Stimulated activated CD4-positive, alpha-beta T cell treated with anti-CD3 and anti-CD28 coated beads, Interleukin-12 subunit alpha, Interleukin-12 subunit beta, amount 100 ng/mL, for 4 hours (primary cell): ENCODE measurements around the gene HOXA7.
A peak's percentile ranks its signal among the peaks of the same experiment; 100 is the strongest.

ENCODE experiments used
- DNase-seq: peaks from one replicate; pipeline ENCODE4 v3.0.0-alpha.2; 2020

Gene HOXA7

DNA sequence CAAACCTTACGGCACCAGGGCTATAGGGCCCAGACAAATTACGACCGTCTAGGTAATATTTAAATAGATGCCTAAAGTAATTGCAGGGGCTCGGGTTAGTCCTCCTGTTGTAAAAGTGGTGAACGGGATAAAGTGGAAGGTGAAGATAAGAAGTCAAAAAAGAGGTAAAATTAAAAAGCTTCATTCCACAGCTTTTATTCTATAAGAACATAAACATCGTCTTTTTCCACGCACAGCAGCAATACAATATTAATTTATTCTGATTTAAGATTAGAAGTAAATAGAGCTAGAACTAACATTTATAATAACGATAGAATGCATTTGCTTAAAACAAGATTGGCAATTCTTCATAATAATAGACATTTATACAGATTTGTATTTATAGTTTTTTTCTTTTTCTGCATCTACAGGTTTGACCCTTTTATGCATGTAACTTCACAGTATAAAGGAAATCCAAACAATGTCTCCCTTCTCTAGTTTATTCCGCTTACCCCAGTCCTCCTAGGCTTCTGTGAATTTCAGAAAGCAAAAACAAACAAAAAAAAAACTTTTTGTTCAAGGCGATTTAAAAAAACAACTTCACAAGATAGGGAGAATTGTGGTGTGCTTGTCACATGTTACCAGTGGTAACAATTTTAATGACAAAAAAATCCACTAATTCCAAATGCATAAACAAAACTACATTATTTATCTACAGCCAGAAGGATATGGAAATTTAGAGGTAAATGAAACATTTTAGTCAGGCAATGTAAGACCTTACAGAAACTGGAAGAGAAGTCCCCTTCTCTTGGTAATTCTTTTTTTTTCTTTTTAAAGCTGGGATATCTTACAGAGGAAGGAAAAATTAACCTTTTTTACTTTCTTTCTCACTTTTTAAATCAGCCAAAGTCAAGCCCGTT, 14.2 kb upstream of the HOXA7 start:
- DNase-seq, result no peak

DNA sequence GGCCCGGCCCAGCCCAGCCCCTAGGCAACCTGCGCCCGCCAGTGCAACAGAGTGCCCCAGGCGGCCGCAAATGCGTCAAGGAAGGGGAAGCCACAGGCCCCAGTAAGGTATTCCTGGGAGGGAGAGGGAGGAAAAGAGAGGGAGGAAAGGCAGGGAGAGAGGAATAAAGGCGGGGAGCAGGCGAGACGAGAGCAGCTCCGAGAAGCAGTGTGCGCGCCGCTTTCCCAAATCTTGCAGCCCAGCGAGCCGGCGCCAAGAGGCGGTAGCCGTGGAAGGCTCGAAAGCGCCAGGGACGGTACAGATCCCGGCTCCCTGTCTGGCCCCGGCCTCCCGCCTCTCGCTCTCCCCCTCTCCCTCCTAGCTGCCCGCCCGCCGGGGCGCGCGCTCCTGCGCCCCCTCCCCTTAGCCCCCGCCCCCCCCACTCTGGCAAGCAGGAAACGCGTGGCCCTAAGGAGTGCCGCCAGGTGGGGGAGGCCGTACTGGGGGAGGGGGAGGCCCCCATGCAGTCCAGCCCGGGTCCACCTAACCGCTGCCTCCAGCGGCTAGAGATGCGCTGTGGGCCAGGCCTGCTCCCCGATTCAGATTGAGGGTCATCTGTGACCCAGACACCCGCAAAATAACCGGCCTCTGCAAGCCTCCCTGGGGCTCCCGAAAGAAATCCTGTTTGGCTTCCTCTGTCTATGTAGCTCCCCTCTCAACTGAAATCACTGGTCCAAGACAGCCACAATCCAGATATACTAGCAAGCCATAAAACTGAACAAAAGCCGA, 13.4 kb upstream of the HOXA7 start:
- DNase-seq, result no peak

- DNase-seq, result no peak
Measured at GRCh38 chr7:27168265-27168947, 11.9 kb upstream of the HOXA7 start.

DNA sequence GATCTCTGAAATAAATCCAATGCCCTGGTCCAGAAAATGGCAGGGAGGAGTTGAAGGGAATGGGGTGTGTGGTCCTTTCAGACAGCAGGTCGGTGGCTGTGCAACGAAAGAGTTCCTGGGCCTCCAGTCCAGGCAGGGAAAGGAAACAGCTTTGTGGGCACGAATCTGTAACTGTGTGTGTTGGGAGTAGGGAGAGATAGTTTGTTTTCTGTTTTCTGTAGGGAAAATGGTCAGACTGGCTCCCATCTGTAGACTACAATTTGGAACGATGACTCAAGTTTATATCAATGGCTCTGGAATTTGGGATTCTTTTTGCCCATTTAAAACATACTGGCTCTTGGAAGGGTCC, 11.4 kb upstream of the HOXA7 start:
- DNase-seq, result no peak

DNA sequence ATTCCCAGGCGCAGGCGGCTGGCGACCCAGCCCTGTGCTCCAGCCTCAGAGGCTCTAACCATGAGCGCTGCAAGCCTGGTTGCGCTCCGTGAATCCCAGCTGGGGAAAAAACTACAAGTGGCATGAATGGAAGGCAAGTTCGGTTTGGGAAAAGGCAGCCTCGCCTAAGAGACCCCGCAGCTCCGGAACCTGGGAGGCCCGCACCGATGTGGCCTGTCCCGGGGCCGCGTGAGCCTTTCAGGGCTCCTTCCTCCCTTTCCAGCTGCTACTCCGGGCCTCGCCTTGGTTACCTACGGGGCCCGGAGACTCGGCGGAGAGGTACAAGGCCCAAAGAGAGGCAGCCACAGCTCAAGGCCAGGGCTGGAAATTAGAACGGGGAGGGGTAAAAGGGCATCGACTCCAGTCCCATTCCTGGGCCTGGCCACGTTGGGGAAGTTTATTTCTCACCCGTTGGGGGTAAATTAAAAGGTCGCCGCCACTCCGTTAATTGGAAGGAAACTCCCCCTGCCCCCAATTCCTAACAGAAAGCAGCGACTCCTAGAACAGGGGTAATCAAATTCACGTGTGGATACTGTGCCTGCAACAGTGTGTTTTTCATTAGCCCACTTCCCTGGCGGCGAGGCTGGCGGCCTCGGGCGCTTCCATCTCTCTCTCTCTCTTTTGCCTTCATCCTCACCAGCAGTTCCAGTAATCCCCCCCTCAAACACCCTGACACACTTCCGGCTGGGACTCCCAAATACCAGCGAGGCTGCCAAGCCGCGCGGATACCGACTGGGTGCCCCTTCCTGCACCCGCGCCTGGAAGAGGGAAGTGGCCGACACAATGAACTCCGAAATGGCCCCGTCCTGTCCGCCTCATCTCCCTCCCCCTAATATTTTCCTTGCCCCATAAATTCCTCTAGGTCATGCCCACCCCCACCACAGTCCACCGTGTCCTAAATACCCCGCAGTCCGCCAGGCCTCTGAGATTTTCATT, 10.3 kb upstream of the HOXA7 start:
- DNase-seq, result no peak

DNA sequence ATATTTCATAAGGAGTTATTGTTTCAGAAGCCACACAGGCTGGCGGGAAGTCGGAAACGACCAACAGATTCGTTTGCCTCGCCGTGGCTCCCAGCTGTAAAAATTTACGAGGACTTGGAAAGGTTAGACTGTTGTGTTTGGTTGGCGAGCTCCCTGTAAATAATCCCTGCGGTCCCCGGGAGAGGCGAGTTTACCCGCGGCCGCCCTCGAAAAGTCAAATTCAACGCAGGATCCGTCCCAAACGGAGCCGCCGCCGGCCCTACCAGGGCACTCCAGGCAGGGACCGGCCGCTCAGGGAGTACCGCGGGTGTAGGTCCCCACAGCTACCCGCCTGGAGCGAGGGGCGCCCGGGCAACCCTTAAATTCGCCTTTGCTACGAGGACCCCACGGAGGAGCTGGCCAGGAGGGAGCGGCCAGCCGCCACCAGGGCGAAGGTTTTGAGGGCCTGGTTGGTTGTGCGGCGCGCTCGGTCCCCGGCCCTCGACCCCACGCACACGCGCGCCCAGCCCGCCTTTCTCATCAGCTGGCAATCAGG, 9.6 kb upstream of the HOXA7 start:
- DNase-seq, result no peak

- no peak for DNase-seq
Measured at GRCh38 chr7:27165089-27165995, 8.9 kb upstream of the HOXA7 start, which contains the start of gene HOXA9. Gene HOXA9 (minus strand): TSS chr7:27165537. CDS start chr7:27165457, 80 bp downstream.

DNA sequence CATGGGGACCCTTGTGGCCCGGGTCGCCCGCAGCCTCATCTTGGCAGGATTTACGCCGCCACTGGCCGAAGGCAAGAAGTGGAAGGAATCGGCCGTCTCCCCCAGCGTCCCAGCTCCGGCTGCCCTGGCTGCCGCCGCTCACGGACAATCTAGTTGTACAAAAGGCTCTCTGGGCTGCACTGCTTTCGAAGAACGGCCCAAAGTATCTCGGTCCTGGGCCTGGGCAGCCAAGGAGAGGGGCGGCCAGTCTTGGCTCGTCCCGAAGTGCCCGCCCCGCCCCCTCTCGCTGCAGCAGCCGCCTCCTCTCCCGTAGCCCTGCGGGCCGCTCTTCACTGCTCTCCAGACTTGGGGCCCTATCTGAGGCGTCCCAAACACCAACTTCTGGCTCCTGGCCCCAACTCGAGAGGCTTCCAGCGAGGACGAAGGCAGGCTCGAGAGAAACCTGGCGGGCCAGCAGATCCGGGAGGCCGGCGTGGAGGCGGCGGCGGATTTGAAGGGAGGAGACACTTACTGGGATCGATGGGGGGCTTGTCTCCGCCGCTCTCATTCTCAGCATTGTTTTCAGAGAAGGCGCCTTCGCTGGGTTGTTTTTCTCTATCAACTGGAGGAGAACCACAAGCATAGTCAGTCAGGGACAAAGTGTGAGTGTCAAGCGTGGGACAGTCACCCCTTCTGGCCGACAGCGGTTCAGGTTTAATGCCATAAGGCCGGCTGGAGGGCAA, 8.1 kb upstream of the HOXA7 start:
- no peak for DNase-seq

- DNase-seq, result no peak
Measured at GRCh38 chr7:27164045-27164366, 7.5 kb upstream of the HOXA7 start.

DNA sequence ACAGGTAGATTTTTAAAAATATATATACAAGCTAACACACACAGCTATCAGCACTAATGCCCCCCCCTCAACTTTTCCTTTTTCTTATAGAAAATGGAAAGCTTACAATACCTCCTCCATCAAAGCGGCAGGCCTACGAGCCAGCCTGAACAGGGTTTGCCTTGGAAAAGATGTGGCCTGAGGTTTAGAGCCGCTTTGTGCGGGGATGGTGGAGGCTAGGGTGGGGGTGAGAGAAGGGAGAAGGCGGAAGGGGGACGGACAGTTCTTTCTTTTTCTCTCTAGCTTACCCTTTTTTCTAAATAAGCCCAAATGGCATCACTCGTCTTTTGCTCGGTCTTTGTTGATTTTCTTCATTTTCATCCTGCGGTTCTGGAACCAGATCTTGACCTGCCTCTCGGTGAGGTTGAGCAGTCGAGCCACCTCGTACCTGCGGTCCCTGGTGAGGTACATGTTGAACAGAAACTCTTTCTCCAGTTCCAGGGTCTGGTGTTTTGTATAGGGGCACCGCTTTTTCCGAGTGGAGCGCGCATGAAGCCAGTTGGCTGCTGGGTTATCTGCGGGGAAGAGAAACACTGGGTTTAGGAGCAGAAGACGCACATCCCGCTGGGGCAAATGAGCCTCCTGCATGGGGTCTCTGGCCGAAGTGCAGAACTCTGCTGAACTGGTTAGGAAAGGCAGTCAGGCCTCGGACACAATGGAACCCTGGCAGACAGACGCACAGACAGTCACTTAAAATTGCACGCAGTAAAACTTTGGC, 7.0 kb upstream of the HOXA7 start:
- no peak for DNase-seq

- DNase-seq, result no peak
Measured at GRCh38 chr7:27162561-27163287, 6.2 kb upstream of the HOXA7 start.

GRCh38 chr7:27161721-27162560, 5.5 kb upstream of the HOXA7 start:
- no peak for DNase-seq

DNA sequence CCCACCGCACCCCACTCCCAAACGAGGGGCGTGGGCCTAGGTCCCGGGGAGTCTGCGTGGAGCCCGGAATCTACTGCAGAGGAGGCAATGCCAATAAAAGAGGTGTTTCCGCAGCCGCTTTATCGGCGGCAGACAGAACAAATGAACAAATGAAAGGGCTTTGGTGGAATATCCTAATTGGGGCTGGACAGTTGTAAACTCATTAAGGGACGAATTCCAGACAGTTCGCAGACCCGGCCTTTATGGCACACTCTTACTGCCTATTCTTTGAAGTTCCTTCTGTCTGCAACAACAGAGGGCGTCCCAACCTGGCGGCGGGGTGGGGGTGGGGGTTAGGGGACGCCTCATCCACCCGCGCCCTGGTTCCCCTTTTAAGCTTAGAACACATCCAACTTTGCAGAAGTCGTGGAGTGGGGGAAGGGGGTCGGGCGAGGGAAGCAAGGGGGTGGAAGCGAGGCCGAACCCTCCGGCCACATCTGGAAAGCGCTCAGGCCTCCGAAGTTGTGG, 4.8 kb upstream of the HOXA7 start:
- DNase-seq, result no peak

DNA sequence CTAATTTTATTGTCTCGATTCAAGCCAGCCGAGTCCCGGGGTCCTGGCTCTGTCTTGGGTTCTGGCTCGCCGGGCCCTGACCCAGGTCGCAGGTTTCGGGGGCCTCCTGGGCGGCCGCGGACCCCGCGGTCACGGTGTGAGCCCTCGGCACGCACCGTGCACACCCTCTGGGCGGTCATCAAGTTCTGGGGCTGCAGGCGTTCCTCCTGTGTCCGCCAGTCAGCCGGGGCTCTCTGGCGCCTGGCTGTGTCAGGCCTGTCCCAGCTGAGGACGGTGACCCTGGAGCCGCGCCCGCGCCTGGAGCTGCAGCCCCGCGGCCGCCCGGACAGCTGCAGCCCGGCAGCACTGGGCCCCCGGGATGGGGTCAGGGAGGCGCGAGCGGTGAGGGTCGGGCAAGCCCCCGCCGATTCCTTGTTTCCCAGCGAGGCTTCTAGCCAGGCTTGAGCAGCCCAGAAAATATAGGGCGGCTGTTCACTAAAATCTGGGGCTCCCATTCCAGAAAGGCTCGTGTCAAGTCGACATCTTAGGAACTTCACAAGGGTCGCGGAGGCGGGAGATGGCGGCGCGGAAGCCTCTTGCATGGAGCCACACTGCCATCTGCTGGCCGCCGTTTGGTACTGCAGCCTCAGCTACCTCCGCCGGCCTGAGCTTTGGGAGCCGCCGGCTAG, 4.2 kb upstream of the HOXA7 start:
- peak; percentile 90 for DNase-seq

DNA sequence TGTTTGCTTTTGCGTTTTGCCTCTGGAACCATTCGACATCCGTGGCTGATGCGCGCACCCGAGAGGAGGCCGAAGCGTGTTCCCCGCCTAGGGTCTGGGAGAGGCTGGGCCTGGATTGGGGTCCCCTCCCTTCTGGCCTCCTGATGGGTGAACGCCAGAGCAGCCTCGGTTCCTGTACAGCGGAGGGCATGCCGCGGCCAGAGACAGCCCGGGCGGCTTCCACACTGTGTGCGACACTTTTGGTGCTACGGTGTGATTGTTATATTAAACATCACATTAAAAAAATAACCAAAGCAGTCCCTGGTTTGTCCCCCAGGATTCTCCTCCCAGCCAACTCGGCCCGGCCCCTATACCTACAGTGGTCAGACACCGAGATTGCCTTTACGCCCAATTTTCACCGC, 3.7 kb upstream of the HOXA7 start:
- DNase-seq, result no peak

DNA sequence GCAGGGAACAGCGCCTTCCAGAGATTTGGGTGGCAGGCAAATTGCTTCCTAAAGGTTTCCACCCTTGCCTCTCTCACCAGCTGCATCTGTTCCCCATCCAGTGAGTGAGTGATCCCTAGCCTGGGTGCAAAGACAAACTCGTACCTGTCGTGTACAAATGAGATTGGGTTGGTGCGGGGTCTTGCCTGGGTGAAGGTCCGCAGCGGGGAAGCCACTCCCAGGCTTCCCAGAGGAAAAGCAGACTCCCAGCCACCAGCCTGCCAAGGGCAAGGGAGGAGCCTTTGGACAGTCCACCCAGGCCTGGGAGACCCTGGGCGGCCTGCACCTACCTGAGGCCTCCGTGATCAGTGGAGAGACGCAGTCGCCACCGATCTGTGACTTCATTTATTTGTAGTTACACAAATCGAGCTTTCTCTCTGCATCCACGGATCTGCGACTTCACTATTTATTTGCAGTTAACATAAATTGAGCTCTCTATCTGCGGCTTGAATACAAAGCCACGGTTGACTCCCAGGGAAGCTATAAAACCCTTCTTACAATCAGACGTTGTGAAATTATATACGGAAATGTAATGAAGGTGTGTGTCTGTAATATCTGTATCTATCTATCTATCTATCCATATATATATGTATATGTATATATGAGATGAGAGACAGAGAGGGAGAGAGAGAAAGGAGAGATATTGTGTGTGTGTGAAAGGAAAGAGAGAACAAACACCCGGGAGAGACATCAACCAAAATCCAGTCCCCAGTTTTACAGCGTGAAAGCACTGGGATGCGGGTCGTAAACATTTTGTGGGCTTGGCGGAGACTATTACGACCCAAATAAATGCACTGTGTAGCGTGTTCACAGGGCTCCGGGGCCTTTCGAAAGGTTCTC, 3.0 kb upstream of the HOXA7 start:
- no peak for DNase-seq
